Cortex of kidney (tissue), 1 donor: ENCODE results near the gene TWNK.

Source experiments
- DNase-seq: peaks from one replicate; lab custom pipeline; 2025; lab: John Stamatoyannopoulos, UW

TWNK gene

DNA sequence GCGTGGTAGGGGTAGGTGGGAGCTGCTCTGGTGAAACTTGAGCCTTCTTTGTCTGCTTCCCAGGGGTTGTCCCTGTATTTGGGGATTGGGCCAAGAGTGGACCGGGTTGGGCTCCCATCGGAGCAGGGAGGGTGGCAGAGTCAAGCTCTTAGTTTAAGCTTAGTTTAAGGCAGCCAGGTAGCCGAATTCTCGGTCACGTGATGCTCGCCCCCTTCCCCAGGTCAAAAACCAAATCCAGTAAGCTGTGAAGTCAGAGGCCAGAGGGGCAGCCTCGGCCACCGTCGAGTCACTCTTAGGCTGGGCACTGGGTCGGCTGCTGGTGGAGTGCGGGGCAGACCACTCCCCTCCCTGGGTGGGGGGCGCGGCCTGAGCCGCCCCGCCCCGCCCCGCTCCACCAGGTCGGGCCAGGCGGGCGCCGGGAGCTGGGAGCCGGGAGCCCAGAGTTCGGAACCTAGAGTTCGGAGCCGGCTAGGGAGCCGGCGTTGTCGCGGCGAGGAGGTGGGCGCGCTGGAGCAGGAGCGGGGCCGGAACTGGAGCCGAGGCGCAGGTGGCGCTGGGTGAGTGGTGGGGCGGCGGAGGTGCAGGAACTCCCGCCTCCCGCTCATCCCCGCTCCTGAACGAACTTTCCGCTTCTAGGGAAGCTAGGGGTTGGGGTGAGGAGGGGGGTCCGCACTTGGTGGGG lies 9.5 kb downstream of the TWNK start:
- DNase-seq = no peak

DNA sequence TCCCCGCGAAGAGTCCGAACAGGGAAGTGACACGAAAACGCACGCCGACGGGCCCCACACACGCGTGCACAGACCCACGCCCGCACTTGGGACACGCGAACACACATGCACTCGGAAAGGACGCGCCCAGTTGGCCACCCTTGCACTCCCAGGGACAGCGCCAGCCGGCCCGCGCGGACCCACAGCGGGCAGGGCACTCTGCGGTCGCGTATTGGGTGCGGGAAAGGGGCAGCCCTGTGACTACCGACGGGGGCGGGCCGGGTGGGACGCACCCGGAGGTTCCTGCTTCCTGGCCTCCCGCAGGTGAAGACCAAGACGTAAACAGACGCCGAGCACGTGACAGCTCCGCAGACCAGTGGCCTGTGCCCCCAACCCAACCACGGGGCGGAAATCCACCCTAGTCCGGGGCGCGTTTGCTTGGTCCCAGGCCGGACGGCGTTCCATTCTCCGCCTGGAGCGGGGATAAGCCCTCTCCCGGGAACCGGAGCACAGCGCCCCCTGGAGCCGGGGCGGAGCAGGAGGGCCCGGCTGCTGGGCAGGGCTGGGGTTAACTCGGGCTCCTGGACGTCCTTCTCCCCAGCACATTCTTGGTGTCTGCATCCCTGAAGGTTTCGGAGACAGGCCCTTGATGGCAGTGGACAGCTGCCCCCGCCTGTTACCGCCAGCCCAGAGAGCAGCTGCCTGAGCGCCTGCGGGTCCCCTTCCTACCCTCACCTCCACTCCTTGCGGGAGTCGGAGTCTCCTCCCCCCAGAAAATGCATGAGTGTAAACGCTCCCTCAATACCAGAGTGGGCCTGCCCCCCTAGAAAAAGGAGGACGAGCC lies 10.2 kb downstream of the TWNK start:
- DNase-seq = no peak

DNA sequence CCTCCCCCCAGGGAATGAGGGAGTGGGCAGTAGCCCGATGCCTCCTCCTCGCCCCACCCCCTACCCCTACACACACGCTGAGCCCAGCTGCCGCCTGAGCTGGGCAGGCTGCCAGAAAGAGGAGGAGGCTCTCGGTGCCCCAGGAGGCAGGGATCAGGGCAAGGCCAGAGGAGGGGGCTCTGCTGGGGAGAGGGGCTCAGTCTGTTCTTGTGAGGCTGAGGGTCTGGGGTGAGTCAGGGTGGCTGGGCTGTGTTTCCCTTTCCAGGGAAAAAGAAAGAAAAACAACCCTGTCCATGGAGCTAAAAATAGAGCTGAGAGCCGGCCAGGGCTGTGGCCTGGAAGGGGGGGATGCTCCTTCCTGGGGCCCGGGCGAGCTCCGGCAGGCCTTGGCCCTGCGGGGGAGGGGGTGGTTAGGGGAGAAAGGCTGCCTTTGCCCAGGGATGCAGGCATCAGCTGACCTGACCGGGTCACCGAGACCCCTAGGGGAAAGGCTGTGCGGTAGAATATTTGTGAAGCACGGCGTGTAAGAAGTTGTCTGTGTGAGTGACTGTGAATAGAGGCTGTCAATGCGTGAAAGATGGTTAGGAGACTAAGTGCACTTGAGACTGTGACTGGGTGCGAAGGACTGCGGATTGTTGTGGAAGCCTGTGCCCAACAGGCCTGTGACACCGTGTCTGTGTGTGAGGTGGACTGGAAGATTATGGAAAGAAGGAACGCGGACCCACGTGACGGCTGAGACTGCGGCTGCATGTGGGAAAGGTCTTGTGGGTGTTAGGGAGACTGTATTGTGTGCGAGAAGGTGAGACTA lies 11.0 kb downstream of the TWNK start:
- DNase-seq = no peak

DNA sequence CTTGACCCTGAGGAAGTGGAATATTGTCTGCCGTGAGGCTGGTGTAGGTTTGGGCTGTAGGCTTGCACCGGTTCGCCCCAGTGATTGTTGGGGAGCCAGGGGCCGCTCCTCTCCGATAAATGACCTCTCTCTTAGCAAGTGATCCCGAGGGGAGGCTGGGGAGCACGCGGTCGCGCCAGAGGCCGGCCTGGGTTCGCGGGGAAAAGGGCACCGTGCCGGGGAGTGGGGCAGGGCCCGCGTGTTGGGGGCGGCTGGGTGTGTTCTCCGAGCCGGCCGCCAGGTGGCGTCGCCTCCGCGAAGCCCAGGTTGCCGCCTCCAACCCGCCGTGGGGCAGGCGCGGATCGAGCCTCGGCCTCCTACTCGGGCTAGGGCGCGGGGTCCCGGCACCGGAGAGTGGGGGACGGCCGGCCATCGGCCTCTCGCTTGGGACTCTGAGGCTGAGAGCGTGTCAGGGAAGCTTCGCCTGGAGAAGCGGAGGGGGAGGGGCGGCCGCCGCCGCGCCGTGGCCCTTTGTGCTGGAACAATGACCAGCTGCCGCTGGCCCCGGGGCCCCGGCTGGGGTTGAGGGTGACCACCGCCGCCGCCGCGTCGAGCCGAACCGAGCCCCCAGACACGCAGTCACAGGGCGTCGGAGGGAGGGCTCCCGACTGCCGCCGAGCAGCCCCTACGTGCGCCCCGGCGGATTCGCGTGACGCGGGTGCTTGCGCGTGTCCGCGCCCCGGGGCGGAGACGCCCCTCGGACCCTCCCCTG lies 11.8 kb downstream of the TWNK start:
- peak; percentile 24 for DNase-seq

DNA sequence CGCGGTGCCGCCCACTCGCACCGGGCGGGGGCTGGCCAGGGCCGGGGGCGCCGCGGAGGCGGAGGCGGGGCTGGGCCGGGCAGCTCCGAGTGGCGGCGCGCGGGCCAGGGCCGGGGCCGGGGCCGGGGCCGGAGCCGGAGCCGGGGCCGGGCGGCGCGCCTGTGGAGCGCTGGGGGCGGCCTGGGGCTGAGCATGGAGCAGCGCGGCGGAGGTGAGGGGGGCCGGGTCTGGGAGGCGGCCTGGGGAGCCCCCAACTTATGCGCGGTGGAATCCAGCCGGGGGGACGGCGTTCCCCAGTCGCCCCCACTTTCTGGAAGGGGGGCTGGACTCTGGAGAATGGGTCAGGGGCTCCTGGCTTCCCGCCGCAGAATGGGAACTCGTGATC lies 12.4 kb downstream of the TWNK start, which contains the start of gene LZTS2:
TSS of gene LZTS2 (plus strand) at position 67 of the 385 bp plus-strand sequence. CDS start 2,731 bp downstream, outside the sequence.
- no peak for DNase-seq

DNA sequence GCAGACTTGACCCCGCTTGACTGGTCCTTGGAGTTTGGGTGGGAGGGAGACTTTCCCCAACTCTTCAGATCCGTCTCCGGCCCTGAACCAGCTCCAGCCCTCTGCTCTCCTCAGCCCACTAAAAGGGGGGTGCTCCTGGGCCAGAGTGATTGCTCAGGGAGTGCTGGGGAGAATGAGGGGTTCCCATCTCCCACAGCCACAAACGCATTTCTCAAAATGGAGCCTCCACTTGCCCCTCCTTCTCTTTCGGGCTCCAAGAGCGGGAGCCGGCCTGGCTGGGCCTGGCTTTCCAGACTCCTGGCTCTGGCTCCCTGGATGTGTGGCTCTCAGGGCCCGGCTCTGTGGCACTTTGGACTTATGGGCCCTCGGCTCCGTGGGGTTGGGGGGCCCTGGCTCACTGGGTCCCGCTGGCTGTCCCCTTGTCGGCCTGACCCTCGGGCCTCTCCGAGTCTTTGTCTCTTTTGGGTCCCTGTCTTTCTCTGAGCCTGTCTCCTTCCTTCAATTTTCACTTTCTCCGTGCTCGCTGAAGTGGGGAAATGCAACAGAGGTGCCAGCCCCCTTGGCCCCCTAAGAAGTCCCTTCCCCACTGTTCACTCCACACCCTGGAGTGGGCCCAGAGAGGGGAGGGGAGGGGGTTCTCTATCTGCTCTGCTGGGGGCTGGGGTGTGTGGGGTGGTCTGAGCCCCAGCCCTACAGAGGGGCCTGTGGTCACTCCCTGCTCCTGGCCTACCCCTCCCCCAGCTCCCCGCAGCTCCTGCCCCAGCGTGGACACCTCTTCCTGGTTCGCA lies 13.0 kb downstream of the TWNK start:
- no peak for DNase-seq

DNA sequence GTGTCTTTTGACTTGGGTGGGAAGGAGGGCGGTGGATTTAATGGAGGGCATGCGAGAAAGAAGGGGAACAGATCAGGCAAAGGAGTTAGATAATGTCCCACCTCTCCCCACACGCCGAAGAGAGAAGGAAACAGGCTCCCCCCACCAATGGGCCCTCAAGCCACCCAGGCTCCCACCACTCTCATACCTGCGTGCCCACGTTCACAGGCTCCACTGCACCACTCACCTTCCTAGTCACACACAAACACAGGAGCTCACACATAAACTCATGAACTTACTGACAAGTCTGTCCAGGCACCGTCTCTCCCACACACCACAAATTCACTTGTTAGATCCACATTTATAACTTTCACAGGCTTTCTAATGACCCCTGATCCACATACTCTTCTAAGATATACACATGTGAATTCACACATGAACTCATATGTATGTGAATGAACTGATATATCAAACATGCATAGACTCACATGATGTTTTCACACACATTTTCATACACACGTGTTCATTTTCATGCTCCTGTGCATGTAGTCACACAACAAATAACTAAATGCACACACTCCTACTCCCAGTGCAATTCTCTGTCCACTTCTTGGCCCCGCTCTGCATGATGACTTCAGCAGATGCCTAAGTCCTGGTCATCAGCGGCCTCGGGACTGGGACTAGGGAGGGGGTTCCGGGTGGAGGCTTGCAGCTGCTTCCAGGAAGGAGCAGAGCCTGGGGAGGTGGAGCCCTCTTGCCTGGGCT lies 13.7 kb downstream of the TWNK start:
- DNase-seq = no peak

DNA sequence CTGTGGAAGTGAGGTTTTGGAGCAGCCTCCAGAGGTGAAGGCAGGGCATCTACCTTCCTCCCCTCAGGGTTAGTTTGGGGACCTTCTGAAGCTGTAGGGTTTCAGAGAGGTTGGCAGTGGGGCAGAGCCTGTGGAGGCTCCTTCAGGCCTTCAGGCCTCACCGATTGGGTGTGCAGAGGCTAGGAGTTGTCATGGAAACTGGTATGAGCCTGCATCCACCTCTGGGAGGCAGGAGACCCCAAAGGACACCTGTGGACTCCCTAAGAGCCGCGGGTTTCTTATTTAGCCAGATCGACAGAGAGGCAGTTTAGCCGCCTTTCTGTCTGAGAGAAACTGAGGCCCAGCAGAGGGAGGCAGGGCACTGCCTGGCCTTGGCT lies 14.3 kb downstream of the TWNK start:
- no peak for DNase-seq

DNA sequence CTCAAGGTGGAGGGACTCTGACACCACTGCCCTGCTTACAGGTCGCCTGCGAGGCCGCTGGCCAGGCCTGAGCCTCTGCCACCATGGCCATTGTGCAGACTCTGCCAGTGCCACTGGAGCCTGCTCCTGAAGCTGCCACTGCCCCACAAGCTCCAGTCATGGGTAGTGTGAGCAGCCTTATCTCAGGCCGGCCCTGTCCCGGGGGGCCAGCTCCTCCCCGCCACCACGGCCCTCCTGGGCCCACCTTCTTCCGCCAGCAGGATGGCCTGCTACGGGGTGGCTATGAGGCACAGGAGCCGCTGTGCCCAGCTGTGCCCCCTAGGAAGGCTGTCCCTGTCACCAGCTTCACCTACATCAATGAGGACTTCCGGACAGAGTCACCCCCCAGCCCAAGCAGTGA lies 15.1 kb downstream of the TWNK start:
- no peak for DNase-seq

DNA sequence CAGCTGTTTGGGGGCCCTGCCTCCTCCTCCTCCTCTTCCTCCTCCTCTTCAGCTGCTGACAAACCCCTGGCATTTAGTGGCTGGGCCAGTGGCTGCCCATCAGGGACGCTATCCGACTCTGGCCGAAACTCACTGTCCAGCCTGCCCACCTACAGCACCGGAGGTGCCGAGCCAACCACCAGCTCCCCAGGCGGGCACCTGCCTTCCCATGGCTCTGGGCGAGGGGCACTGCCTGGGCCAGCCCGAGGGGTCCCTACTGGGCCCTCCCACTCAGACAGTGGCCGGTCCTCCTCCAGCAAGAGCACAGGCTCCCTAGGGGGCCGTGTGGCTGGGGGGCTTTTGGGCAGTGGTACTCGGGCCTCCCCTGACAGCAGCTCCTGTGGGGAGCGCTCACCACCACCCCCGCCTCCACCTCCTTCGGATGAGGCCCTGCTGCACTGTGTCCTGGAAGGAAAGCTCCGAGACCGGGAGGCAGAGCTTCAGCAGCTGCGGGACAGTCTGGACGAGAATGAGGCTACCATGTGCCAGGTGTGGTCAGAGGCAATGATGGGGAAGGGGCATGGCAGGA lies 16.4 kb downstream of the TWNK start:
- DNase-seq = no peak

DNA sequence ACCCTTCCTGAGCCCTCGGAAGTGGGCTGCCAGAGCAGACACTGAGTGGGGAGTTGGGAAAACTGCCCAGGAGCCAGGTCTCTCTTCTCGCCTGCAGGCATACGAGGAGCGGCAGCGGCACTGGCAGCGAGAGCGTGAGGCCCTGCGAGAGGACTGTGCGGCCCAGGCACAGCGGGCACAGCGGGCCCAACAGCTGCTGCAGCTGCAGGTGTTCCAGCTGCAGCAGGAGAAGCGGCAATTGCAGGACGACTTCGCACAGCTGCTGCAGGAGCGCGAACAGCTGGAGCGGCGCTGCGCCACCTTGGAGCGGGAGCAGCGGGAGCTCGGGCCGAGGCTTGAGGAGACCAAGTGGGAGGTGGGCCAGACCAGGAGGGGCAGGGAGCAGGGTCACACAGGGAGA lies 18.0 kb downstream of the TWNK start:
- DNase-seq = no peak

DNA sequence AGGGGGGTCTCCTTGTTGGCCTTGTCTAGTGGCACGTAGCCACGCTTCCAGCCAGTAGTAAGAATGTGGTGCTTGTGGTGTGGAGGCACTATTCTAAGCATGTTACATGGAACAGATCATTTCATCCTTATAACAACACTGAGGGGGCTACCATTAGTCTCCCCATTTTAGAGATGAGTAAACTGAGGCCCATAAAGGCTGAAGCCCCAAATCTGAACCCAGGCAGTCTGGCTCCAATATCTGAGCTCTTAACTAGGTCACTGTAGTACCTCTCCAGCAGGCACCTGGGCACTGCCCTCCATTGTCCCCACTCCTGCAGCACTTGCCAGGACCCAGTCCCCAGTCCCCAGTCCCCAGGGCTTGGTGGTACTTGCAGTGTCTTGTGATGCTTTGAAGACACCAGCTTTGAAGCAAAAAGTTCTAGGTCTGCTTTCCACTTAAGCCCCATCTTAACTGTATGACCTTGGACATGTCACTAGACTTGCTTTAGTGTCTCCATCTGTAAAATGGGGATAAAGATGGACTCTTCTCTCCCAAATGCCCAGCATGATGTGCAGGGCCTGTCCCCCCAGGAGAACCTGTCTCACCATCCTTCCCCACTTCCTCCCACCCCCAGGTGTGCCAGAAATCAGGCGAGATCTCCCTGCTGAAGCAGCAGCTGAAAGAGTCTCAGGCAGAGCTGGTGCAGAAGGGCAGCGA lies 18.7 kb downstream of the TWNK start:
- DNase-seq = no peak

DNA sequence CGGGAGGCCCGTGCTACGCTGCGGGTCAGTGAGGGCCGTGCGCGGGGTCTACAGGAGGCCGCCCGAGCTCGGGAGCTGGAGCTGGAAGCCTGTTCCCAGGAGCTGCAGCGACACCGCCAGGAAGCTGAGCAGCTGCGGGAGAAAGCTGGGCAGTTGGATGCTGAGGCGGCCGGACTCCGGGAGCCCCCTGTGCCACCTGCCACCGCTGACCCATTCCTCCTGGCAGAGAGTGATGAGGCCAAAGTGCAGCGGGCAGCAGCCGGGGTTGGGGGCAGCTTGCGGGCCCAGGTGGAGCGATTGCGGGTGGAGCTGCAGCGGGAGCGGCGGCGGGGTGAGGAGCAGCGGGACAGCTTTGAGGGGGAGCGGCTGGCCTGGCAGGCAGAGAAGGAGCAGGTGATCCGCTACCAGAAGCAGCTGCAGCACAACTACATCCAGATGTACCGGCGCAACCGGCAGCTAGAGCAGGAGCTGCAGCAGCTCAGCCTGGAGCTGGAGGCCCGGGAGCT lies 19.3 kb downstream of the TWNK start:
- no peak for DNase-seq

DNA sequence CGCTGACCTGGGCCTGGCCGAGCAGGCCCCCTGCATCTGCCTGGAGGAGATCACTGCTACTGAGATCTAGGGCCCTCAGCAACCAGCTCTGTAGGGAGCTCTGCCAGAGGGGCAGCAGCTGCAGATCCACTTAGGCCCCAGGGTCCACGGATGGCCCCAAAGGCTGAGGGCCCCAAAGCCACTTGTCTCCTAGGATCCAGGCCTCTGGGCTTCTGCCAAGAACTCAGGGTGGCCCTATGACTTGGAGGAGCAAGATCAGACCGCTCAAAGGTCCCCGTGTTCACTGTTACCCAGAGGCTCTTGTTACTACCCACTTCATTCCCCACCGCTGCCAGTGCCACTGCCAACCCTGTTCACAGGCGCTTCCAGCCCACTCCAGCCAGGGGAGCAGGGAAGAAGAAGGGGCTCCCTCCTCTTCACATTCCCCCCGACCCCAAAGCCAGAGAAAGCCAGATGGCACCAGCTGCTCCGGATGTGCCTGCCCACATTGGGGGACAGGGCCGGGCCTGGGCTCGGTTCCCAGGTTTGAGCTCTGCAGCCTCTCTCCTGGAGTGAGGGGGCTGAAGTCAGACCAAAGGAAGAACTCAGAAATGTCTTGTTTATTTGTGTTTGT lies 19.9 kb downstream of the TWNK start:
- no peak for DNase-seq

DNA sequence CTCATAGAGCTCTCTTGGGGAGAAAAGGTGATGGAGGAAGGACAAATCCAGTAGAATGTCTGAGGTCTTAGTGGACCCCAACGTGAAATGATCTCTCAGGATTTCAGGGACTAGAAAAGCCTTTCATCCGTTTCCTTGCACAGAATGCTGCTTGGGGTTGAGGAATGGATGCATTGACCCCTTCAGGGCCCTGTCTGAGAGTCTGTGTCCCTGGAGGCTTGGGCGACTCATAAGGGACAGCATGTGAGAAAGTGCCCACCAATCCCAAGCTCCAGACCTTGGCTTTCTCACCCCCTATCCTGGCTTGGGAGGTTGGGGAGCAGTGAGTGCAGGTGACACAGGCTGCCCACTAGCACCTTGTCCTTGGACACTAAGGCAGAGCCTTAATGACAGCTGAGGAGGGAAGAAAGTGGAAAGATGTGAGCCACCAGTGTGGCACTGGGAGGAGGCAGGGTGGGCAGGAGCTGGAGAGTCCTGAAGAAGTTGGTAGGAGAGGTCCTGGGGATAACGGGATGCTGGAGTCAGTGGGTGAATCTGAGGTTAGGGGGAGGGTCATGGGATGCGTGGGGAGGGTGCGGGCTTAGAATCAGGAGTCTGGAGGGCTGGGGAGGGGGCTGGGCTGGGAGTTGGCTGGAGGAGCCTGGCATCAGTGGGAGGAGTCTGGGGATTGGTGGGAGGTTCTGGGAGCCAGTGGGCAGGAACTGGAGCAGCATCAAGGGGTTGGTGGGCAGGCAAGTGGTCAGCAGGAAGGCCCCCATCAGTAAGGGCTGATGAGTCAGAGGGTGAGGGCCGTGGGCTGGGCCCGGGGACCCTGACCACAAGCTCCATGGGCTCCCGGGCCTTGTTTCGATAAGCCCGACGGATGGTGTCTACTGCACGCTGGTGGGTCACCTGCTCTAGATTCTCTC lies 20.8 kb downstream of the TWNK start:
- DNase-seq = no peak

DNA sequence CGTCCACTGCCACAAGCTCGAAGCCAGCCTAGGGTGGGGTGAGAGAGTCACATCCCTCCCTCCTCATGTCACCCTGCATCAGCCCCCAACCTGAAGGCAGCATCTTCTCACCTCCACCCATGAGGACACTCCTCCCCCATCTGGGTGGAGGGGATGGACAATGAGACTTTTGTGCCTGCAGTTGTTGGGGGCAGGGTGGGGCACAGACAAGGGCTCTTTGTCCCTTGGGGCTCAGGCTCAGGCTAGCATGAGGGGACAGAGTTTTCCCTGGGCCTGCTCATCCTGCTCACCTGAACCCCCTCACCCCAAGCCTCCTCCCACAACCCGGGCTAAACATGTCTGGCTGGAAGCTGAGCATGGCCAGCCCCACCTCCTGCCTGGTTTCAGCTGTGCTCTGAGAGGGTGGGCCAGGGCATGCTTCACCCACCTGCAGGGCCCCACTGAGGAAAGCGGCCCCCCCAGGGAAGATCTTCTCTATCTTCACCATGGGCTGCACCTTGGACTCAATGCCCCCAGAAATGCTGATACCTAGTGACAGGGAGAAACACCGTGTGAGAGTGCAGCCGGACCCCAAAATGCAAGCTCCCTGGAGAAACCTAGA lies 21.6 kb downstream of the TWNK start:
- DNase-seq = no peak

DNA sequence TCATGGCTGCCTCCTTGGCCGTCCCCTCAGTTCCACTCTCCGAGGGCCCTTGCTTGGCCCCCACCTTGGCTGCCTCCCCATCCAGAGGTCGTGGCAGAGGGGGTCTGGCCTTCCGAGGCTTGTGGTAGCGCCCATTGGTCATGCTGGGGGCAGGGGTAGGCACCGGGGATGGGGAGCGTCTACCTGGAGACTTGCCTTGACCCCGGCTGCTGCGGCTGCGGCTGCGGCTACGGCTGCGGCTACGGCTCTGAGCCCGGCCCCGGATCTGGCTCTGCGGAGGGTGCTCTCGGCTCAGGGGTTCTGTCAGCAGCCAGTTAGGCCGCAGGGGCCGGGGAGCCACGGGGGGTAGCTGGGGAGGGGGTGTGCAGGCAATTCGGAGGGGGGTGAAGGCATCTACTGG lies 23.0 kb downstream of the TWNK start:
- no peak for DNase-seq
